Neuronal stem cell (in vitro differentiated cells): ENCODE results near the gene MAP3K4.
"Not testable (repeated sequence)": the region's sequence is repeated elsewhere in the genome, so short reads cannot be mapped to it uniquely, and the experiment has no call there.

Source experiments
- DNase-seq: peaks from one replicate; pipeline ENCODE4 v3.0.0-alpha.2; 2013; ENCODE audit warnings: low spot score
- H2AFZ ChIP-seq: one replicate; pipeline ENCODE4 v1.6.1; 2013; ENCODE audit warnings: mild to moderate bottlenecking, low read length, inconsistent platforms
- H2AK5ac ChIP-seq: 2 replicates; pipeline ENCODE4 v1.6.1; 2013; ENCODE audit warnings: low read depth, mild to moderate bottlenecking, inconsistent platforms, low read length, moderate library complexity, mixed read lengths
- H2BK120ac ChIP-seq: 2 replicates; pipeline ENCODE4 v1.6.1; 2013; ENCODE audit warnings: low read depth, mild to moderate bottlenecking, inconsistent platforms, low read length, moderate library complexity, mixed read lengths
- H2BK12ac ChIP-seq: one replicate; pipeline ENCODE4 v1.6.1; 2013; ENCODE audit warnings: low read length, inconsistent platforms
- H2BK15ac ChIP-seq: 2 replicates; pipeline ENCODE4 v1.6.1; 2013; ENCODE audit warnings: mild to moderate bottlenecking, low read length, inconsistent platforms, mixed read lengths
- H2BK5ac ChIP-seq: one replicate; pipeline ENCODE4 v1.6.1; 2013; ENCODE audit warnings: inconsistent platforms, mild to moderate bottlenecking, low read length, moderate library complexity
- H3K14ac ChIP-seq: one replicate; pipeline ENCODE4 v1.6.1; 2013; ENCODE audit warnings: low read length, inconsistent platforms
- H3K18ac ChIP-seq: 2 replicates; pipeline ENCODE4 v1.6.1; 2013; ENCODE audit warnings: low read length, inconsistent platforms
- H3K23ac ChIP-seq: 2 replicates; pipeline ENCODE4 v1.6.1; 2013; ENCODE audit warnings: low read depth, mild to moderate bottlenecking, mixed read lengths, low read length, inconsistent platforms; ENCODE audit not compliant: poor library complexity
- H3K27ac ChIP-seq: replicated peaks from 3 replicates; pipeline ENCODE4 v1.5.1; 2013; ENCODE audit warnings: low read length, inconsistent platforms
- H3K27me3 ChIP-seq, 3 experiments: 2 replicates each; pipeline ENCODE4 v1.6.1; 2013; ENCODE audit warnings: low read length in 3 of 3, mild to moderate bottlenecking in 2 of 3, inconsistent platforms in 1 of 3, low read depth in 1 of 3, mixed read lengths in 1 of 3, moderate library complexity in 1 of 3; ENCODE audit not compliant: control insufficient read depth in 3 of 3, insufficient read depth in 3 of 3
- H3K36me3 ChIP-seq, 2 donors: replicated peaks in 1 of 2; 2 replicates each; pipeline ENCODE4 v1.6.1; 2013; ENCODE audit warnings: low read length in 2 of 2; ENCODE audit not compliant: control insufficient read depth in 2 of 2, insufficient read depth in 2 of 2
- H3K4ac ChIP-seq: 2 replicates; pipeline ENCODE4 v1.6.1; 2013; ENCODE audit warnings: inconsistent platforms, mild to moderate bottlenecking, low read length, moderate library complexity
- H3K4me1 ChIP-seq, 2 donors: 1 replicate in 1 of 2; 2 replicates in 1 of 2; pipeline ENCODE4 v1.6.1; 2013; ENCODE audit warnings: low read length in 2 of 2, low read depth in 1 of 2; ENCODE audit not compliant: control insufficient read depth in 2 of 2, insufficient read depth in 1 of 2
- H3K4me2 ChIP-seq: one replicate; pipeline ENCODE4 v1.6.1; 2013; ENCODE audit warnings: mild to moderate bottlenecking, low read length, inconsistent platforms; ENCODE audit not compliant: insufficient read depth, poor library complexity, severe bottlenecking
- H3K4me3 ChIP-seq, 2 donors: 2 replicates each; pipeline ENCODE4 v1.5.1; 2013; ENCODE audit warnings: low read length in 2 of 2, mild to moderate bottlenecking in 2 of 2, inconsistent platforms in 1 of 2, moderate library complexity in 1 of 2
- H3K79me1 ChIP-seq: one replicate; pipeline ENCODE4 v1.6.1; 2013; ENCODE audit warnings: low read depth, mild to moderate bottlenecking, inconsistent platforms, low read length, moderate library complexity
- H3K9ac ChIP-seq: one replicate; pipeline ENCODE4 v1.6.1; 2013; ENCODE audit warnings: mild to moderate bottlenecking, low read depth, low read length, inconsistent platforms; ENCODE audit not compliant: poor library complexity
- H3K9me3 ChIP-seq, 2 donors: replicated peaks in 1 of 2; 2 replicates each; pipeline versions ENCODE3 to v1.6.1; 2013; ENCODE audit warnings: low read length in 2 of 2, mild to moderate bottlenecking in 2 of 2, inconsistent platforms in 1 of 2, low read depth in 1 of 2, mixed read lengths in 1 of 2, moderate library complexity in 1 of 2; ENCODE audit not compliant: control insufficient read depth in 2 of 2, insufficient read depth in 1 of 2
- H4K8ac ChIP-seq: one replicate; pipeline ENCODE4 v1.6.1; 2013; ENCODE audit warnings: low read depth, mild to moderate bottlenecking, inconsistent platforms, low read length, moderate library complexity
- H4K91ac ChIP-seq: one replicate; pipeline ENCODE4 v1.6.1; 2013; ENCODE audit warnings: low read length, low read depth, mild to moderate bottlenecking, inconsistent platforms; ENCODE audit not compliant: poor library complexity
- WGBS, 2 donors: extraction: QIAGEN DNeasy Blood & Tissue Kit; methylation state at CpG; one replicate each; pipeline ENCODE4 v1.1.7; 2013; ENCODE audit warnings: missing lambda C conversion rate in 2 of 2, mixed read lengths in 1 of 2; ENCODE audit not compliant: insufficient read length in 2 of 2, insufficient replicate concordance in 1 of 2; ENCODE audit errors: extremely low coverage in 2 of 2; 5-methylcytosine and 5-hydroxymethylcytosine counted together

MAP3K4 gene

GRCh38 chr6:161117942-161118341, 126.4 kb downstream of the MAP3K4 start:
- no peak overlapping the region for H4K8ac ChIP-seq
- no peak overlapping the region for H2BK5ac ChIP-seq
- H3K4me1 ChIP-seq: peaks cover 0 to 2% of the 10 kb centered on the region in 2 donors
- DNase-seq: no peak
- no peak overlapping the region for H3K23ac ChIP-seq
- H3K18ac ChIP-seq: no peak overlapping the region
- H3K27me3 ChIP-seq: no peaks in the 10 kb centered on the region
- WGBS, 2 donors: no CpG with 5 or more reads among the region's 2 CpGs
- H3K36me3 ChIP-seq: peaks cover 19 to 93% of the 10 kb centered on the region in 2 donors
- peaks cover 2 to 39% of the 10 kb centered on the region in 2 donors for H3K9me3 ChIP-seq
- H3K79me1 ChIP-seq: no peaks in the 10 kb centered on the region
- no peak overlapping the region for H3K14ac ChIP-seq
- H2BK15ac ChIP-seq: no peak overlapping the region
- no peak overlapping the region for H3K4me2 ChIP-seq
- H2BK120ac ChIP-seq: no peak overlapping the region
- no peak overlapping the region for H2AK5ac ChIP-seq
- H3K9ac ChIP-seq: no peak overlapping the region
- no peak overlapping the region for H2AFZ ChIP-seq
- no peak overlapping the region for H2BK12ac ChIP-seq
- no peak overlapping the region for H4K91ac ChIP-seq
- H3K4me3 ChIP-seq: no peak overlapping the region
- no peak overlapping the region for H3K4ac ChIP-seq
- H3K27ac ChIP-seq: no peak overlapping the region

- not testable (repeated sequence) for H3K4ac ChIP-seq, H3K14ac ChIP-seq, H3K9ac ChIP-seq, H2AFZ ChIP-seq, H4K91ac ChIP-seq, H2BK120ac ChIP-seq, H3K4me1 ChIP-seq, H2BK15ac ChIP-seq, H3K79me1 ChIP-seq, H2BK5ac ChIP-seq, H4K8ac ChIP-seq, H3K27ac ChIP-seq, H3K4me2 ChIP-seq, H3K4me3 ChIP-seq, DNase-seq, H3K27me3 ChIP-seq, H2AK5ac ChIP-seq, H3K18ac ChIP-seq, H2BK12ac ChIP-seq, H3K23ac ChIP-seq
- Histone ChIP-seq H3K9me3 (peaks cover 16 to 90% of the 10 kb centered on the region in 2 donors), H3K36me3 (peaks cover 14 to 72% of the 10 kb centered on the region in 2 donors)
Observed at GRCh38 chr6:161123319-161123718, 131.8 kb downstream of the MAP3K4 start.

DNA sequence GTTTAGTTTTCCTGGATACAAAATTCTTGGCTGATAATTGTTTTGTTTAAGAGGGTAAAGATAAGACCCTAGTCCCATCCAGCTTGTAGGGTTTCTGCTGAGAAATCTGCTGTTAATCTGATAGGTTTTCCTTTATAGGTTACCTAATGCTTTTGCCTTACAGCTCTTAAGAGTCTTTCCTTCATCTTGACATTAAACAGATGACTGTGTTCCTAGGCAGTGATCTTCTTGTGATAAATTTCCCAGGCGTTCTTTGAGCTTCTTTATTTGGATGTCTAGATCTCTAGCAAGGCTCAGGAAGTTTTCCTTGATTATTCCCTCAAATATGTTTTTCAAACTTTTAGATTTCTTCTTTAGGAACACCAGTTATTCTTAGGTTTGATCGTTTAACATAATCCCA, 134.0 kb downstream of the MAP3K4 start:
- no peak overlapping the region for H2BK15ac ChIP-seq
- no peak overlapping the region for H2BK12ac ChIP-seq
- no peak for DNase-seq
- no peak overlapping the region for H2BK5ac ChIP-seq
- H3K23ac ChIP-seq: no peak overlapping the region
- H3K36me3 ChIP-seq: peaks cover 20 to 71% of the 10 kb centered on the region in 2 donors
- no CpG with 5 or more reads among the region's 2 CpGs for WGBS, 2 donors
- no peaks in the 10 kb centered on the region for H3K27me3 ChIP-seq
- H2AK5ac ChIP-seq: no peak overlapping the region
- no peak overlapping the region for H3K9ac ChIP-seq
- no peak overlapping the region for H2BK120ac ChIP-seq
- H3K9me3 ChIP-seq: peaks cover 32 to 81% of the 10 kb centered on the region in 2 donors
- H3K79me1 ChIP-seq: no peaks in the 10 kb centered on the region
- H3K4me3 ChIP-seq: no peak overlapping the region
- H3K4me2 ChIP-seq: no peak overlapping the region
- H2AFZ ChIP-seq: no peak overlapping the region
- H4K8ac ChIP-seq: no peak overlapping the region
- no peak overlapping the region for H3K14ac ChIP-seq
- H3K4ac ChIP-seq: no peak overlapping the region
- H4K91ac ChIP-seq: no peak overlapping the region
- H3K4me1 ChIP-seq: no peaks in the 10 kb centered on the region
- H3K27ac ChIP-seq: no peak overlapping the region
- no peak overlapping the region for H3K18ac ChIP-seq

- Histone ChIP-seq H3K23ac (no peak overlapping the region), H3K27me3 (no peaks in the 10 kb centered on the region), H3K9me3 (peaks cover 36 to 68% of the 10 kb centered on the region in 2 donors), H3K18ac (no peak overlapping the region), H3K4me3 (no peak overlapping the region), H3K4ac (no peak overlapping the region), H2BK12ac (no peak overlapping the region), H3K9ac (no peak overlapping the region), H2BK120ac (no peak overlapping the region), H4K91ac (no peak overlapping the region), H2BK15ac (no peak overlapping the region), H3K14ac (no peak overlapping the region), H3K4me1 (no peaks in the 10 kb centered on the region), H3K4me2 (no peak overlapping the region), H3K36me3 (peaks cover 25 to 76% of the 10 kb centered on the region in 2 donors), H3K79me1 (no peaks in the 10 kb centered on the region), H4K8ac (no peak overlapping the region), H2AFZ (no peak overlapping the region), H3K27ac (no peak overlapping the region), H2AK5ac (no peak overlapping the region), H2BK5ac (no peak overlapping the region)
- no peak for DNase-seq
- WGBS, 2 donors: no CpG with 5 or more reads among the region's 7 CpGs
Observed at GRCh38 chr6:161127071-161127740, 135.6 kb downstream of the MAP3K4 start.
